ENCODE results near the gene FARP2.
"Not testable (repeated sequence)": the region's sequence is repeated elsewhere in the genome, so short reads cannot be mapped to it uniquely, and the experiment has no call there.

FARP2 gene

GRCh38 chr2:241505781-241506201 is 149.7 kb downstream of the FARP2 start:
- DNase-seq (ENCODE audit: low read depth), result no peak

- not testable (repeated sequence) for DNase-seq (ENCODE audit: low read depth)
Measured at GRCh38 chr2:241506317-241506716, 150.2 kb downstream of the FARP2 start.

GRCh38 chr2:241506793-241507429 is 150.8 kb downstream of the FARP2 start:
- DNase-seq (ENCODE audit: low read depth), result no peak

- no peak for DNase-seq (ENCODE audit: low read depth)
Measured at GRCh38 chr2:241507430-241508239, 151.6 kb downstream of the FARP2 start.

- peak; percentile 39 for DNase-seq (ENCODE audit: low read depth)
Measured at GRCh38 chr2:241508240-241509154, 152.4 kb downstream of the FARP2 start, which contains the start of gene STK25. Gene STK25, minus strand, starts transcription at chr2:241508584. Its CDS starts 549 bp downstream, at chr2:241508035.

- no peak for DNase-seq (ENCODE audit: low read depth)
Measured at GRCh38 chr2:241509155-241509784, 153.2 kb downstream of the FARP2 start.

- DNase-seq (ENCODE audit: low read depth), result no peak
Measured at GRCh38 chr2:241511091-241511741, 155.1 kb downstream of the FARP2 start.

- DNase-seq (ENCODE audit: low read depth), result no peak
Measured at GRCh38 chr2:241514553-241514952, 158.5 kb downstream of the FARP2 start.

- DNase-seq (ENCODE audit: low read depth), result no peak
Measured at GRCh38 chr2:241514986-241515737, 159.1 kb downstream of the FARP2 start.

GRCh38 chr2:241516520-241516965 is 160.5 kb downstream of the FARP2 start:
- DNase-seq (ENCODE audit: low read depth), result no peak

GRCh38 chr2:241517297-241517696 is 161.2 kb downstream of the FARP2 start:
- no peak for DNase-seq (ENCODE audit: low read depth)

GRCh38 chr2:241519669-241520068 is 163.6 kb downstream of the FARP2 start:
- no peak for DNase-seq (ENCODE audit: low read depth)

GRCh38 chr2:241522477-241522876 is 166.4 kb downstream of the FARP2 start:
- no peak for DNase-seq (ENCODE audit: low read depth)

GRCh38 chr2:241525818-241526780 is 170.0 kb downstream of the FARP2 start:
- not testable (repeated sequence) for DNase-seq (ENCODE audit: low read depth)

GRCh38 chr2:241530571-241530970 is 174.5 kb downstream of the FARP2 start:
- DNase-seq (ENCODE audit: low read depth), result no peak

- DNase-seq (ENCODE audit: low read depth), result no peak
Measured at GRCh38 chr2:241531161-241531722, 175.2 kb downstream of the FARP2 start.

GRCh38 chr2:241532168-241532567 is 176.1 kb downstream of the FARP2 start:
- DNase-seq (ENCODE audit: low read depth), result no peak

GRCh38 chr2:241532733-241533601 is 176.9 kb downstream of the FARP2 start:
- DNase-seq (ENCODE audit: low read depth), result no peak

Data from HS-27A (cell line).